Stimulated activated CD4-positive, alpha-beta T cell treated with anti-CD3 and anti-CD28 coated beads, TNF-alpha, amount 100 ng/mL, for 4 hours (primary cell): ENCODE measurements around the gene IRF8.
"Not testable (repeated sequence)": the region's sequence is repeated elsewhere in the genome, so short reads cannot be mapped to it uniquely, and the experiment has no call there.

Source experiments
- DNase-seq, 3 experiments: peaks; one replicate each; pipeline ENCODE4 v3.0.0-alpha.2; 2020; ENCODE audit warnings: low read depth in 3 of 3

The IRF8 gene

DNA sequence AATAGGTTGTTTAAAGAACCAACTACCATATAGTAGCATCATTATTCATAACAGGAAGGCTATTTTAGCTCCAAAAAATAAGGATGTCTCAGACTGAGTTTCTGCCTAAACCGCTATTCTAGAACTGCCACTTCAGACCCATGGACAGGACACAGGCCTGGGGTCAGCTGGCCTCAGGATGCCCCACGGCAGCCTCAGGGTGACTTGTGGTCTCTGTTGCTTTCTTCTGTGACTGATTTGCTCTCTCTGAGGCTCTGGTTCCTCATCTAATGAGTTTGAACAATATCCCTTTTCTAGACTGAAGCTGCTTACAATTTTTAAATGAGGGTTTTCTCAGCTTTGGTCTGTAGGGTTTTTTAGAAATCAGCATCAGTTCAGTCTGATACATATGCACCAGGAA lies 31.8 kb upstream of the IRF8 start:
- DNase-seq: no peak

DNA sequence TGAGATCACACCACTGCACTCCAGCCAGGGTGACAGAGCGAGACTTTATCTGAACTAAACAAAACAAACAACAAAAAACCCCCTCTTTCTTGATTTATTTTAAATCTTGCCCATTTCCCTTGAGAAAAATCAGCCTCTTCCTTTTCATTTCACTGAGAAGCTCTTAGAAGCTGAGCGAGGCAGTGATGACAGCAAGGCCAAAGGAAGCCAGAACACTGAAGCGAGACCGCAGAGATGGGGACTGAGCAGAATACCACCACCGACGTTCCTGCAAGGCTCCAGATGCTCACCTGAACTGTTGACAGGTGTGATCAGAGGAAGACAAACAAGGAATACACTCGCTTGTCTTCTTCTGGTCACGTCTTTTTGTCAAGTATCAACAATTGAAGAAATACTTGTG lies 30.5 kb upstream of the IRF8 start:
- DNase-seq: no peak

DNA sequence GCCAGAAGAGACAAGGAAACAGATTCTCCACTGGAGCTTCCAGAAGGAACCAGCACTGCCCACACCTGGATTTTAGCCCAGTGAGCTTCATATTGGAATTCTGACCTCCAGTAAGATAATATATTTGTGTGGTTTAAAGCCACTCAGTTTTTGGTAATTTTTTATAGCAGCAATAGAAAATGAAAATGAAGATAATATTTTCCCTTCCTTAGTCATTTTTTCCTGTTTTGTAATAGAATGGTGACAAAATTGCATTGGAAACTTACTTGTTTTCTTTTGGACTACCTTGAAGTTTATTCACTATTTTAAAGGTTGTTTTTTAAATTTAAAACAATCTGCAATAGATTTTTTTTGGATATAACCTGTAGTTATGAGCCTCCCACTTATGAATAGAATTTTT lies 29.8 kb upstream of the IRF8 start:
- no peak for DNase-seq

DNA sequence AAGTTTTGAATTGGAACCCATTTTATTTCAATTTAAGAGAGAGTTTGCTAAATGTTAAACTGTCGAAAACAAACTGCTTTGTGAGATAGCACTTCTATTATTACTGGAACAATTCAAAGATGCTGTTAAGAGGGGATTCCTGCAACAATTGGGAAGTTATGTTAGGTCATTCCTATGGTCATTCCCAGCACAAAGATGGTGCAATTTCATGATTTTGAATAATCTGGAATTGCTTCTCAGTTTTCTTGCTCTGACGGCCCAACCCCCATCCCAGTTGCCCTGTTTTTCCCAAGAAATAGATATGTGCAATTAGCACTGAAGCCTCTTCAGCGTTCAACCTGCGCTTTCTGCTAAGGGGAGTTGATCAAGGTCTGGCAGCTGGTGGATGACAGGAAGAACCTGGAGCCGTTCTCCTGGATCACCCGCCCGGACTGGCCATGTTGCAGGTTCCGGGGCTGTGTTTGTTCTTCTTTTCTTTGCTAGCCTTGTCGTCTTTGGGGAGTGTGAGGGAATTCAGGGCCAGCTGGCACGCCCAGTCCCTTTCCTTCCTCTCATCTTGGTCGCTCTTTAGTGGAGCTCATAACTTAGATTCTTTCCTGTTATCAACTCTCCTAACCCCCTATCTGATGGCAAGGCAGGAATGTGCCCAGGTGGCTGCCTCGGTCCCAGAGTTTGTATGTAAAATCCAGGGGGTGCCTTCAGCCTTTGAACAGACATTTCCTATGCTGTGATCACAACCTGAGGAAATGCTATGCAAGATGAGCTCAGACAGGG lies 29.0 kb upstream of the IRF8 start:
- DNase-seq: no peak

DNA sequence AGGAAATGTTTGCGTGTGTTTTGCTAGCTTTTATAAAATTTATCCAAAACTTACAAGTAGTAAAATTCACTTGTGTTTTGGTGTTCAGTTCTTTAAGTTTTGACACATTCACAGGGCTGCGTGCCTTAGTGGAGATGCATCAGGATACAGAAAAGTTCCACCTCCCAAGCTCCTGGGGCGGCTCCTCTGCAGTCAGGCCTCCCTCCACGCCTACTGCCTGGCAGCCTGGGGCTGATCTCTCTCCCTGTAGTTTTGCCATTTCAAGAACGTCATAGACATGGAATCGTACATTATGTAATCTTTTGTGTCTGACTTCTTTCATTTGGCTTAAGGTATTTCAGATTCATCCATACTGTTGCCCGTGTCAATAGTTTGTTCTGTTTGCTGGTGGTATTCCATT lies 27.2 kb upstream of the IRF8 start:
- DNase-seq: no peak

DNA sequence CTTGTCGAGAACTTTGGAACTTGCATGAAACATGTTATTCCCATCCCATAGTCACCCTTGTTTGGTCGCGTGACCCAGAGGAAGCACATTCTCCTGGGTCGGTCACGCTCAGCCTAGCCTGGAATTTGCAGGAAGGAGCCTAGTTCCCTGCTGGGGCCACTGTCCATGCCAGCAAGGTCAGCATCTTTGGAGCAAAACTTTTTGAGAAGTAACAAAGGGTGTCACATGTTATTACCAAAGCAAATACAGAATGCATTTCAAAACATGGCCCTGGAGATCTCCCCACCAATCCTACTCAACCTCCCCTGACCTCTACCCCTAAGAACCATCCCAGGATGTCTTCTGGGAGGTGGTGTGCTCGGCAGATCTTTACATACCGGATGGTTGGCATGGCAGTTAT lies 26.2 kb upstream of the IRF8 start:
- no peak for DNase-seq

DNA sequence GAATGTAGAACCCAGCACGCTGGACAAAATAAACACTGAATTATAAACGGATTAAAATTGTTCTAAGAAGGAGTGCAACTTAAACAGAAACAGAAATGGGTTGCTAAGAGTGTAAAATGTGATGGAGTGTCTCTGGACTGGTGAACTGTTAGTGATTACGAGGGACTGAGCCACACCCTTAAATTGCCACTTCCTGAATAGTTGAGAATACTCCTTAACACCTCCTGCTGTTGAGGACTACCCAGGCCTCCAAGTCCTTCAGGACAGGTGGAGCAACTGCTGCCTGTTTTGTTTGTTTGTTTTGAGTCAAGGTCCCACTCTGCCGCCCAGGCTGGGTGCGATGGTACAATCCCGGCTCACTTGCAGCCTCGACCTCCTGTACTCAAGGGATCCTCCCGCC lies 25.8 kb upstream of the IRF8 start:
- DNase-seq: no peak

DNA sequence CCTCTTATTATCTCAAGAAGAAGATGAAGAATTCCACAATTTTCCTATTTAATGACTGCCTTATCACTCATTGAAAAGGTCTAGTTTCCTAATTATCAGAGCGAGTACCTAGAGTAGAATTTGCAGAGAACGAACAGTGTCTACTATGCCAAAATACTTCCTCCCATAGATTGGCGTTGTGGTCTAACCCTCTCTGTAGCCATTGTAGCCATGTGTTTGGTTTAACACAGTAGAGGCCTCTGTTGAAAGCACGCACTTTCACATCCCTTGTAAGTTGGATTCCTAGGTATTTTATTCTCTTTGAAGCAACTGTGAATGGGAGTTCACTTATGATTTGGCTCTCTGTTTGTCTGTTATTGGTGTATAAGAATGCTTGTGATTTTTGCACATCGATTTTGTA lies 24.9 kb upstream of the IRF8 start:
- DNase-seq: not testable (repeated sequence)

DNA sequence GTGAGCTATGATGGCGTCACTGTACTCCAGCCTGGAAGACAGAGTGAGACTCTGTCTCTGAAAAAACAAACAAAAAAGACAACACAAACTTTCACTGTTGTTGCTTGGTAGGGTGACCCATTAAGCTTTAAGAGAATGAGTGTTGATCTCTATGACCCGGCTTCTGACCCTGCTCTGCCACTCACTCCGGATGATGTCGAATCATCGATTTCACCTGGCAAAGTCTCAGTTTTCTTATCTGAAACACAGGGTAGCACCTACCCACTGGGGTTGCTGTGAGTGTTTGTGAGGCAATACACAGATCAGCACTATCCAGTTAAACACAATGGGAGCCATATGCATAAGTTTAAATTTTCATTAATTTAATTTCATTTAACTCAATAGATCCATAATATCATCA lies 20.6 kb upstream of the IRF8 start:
- DNase-seq: no peak

DNA sequence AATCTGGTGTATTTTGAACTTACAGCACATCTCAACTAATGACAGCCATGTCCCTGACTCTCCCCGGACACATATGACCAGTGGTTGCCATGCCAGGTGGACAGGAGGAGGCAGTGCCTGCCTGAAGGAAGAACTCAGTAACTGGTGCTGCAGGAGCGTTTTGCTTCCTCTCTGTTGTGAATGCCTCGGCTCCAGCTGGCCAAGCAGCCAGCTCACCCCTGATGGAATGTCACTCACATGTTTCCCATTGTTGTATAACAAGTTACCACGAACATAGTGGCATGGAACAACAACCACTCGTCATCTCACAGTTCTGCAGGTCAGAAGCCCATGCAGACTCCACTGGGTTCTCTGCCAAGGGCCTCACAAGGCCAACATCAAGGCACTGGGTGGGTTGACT lies 20.1 kb upstream of the IRF8 start:
- DNase-seq: no peak

DNA sequence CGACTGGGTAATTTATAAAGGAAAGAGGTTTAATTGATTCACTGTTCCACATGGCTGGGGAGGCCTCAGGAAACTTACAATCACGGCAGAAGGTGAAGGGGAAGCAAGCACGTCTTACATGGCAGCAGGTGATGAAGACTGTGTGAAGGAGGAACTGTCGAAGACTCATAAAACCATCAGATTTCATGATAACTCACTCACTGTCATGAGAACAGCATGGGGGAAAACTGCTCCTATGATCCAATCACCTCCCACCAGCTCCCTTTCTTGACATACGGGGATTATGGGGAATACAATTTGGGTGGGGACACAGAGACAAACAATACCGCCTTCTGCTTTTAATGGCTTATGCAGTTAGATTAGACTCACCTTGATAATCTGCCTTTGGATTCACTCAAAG lies 19.4 kb upstream of the IRF8 start:
- DNase-seq: no peak

DNA sequence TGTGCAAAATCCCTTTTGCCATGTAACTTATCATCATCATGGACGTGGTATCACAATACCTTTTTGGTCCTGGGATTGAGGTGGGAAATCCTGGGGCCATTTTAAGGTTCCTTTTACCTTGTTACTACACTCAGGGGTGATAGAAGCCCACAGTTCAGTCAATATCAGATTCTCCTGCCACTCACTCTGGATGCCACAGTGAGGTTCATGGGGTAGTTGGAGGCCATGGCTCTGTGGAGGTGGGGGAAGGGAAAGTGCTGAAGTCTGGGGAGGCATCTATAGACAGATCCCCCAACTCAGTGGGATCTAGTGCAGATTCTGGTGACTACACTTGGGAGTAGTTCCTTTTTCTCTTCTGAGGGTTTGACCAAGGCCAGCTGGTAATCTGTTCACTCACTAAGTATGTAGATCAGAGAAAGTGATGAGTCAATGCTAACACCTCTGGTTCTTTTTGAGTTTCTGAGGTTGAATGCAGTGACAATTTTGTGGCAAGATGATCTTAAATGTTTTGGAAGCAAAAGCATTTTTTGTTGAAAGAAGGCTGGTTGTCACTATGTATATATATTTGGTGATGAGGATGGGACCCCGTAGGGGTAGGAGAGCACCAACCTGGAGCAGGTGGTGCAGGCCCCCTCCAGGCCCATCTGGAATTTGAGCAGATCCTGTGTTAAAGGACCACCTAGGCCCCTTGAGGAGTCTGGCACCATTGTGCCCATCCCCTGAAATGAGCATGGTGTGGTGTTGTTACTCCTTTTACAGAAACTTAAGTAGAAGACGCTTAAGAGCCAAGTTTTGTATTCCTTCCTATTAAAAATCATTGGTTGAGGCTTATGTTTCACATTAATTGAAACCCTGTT lies 18.8 kb upstream of the IRF8 start:
- DNase-seq: no peak

DNA sequence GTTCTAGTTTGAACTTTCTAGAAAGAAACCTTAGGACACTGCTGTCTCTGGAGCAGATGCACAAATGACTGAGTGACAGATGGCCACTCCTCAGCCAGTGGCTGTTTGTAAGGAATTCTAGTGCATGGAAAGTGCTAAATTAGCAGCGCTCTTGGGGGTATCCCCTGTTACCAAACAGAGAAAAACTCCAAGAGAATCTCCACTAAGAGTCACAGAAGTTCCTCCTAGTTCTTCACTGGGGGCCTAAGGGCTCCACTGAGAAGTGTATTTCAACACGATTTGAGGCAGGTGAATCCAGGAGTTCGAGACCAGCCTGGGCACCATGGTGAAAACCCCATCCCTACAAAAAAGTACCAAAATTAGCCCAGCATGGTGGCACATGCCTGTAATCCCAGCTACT lies 18.1 kb upstream of the IRF8 start:
- DNase-seq: no peak

DNA sequence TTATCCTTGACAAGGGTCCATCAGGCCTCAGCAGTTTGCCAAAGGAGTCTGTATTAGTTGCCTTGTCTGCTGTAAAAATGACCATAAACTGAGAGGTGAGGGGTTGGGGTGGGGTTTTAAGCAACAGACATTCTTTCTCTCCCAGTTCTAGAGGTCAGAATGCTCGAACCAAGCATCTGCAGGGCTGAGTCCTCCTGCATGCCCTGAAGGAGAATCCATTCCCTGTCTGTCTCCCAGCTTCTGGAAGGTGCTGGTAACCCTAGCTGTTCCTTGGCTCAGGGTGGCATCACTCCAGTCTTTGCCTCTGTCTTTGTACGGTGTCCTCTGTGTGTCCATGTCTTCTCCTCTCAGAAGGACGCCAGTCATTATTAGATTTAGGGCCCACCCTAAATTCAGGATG lies 17.5 kb upstream of the IRF8 start:
- DNase-seq: no peak

DNA sequence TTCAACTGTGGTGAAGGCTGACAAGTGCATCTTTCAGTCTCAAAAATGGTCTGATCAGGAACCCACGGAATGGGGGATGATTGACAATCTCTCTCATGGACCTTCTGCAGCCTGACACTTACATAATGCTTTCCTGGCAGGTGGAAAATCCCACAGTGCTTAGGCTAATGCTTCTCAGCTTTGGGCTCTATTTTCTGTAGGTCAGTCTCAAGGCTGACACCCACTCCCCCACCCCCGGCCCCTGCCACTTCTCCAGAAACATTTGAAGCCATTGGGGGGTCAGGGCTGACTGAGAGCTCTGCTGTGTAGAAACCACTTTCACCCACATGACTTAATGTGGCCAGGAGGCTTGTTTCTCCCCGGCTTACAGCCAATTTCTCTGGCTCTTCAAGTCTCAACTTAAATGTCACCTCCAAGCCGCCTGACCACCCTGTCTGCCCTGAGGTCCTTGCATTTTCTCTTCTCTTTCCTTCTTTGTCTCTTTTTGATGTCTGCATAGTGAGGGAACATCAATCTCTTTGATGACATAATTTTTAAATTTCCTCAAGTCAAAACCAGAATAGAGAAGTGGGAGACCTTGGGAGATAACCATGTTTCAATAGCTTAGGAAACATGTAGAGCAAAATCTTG lies 16.7 kb upstream of the IRF8 start:
- no peak for DNase-seq

DNA sequence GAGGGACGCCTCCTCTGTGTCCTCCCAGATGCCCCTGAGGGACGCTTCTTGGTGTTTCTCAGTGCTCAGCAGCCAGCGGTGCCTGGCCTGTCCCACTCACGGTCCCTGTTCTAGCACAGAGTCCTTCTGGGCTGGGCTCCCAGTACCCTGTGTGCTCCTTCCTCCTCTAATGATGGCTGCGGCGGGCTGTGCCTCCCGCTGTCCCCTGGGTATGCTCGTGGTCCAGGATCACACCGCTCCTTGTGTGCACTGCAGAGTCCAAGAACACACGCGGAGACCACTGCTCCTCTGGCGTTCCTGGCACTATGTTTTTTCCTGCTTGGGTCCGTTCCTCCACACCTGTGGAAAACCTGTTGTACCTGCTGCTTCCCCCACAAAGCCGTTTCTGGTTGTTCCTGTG lies 15.1 kb upstream of the IRF8 start:
- no peak for DNase-seq

DNA sequence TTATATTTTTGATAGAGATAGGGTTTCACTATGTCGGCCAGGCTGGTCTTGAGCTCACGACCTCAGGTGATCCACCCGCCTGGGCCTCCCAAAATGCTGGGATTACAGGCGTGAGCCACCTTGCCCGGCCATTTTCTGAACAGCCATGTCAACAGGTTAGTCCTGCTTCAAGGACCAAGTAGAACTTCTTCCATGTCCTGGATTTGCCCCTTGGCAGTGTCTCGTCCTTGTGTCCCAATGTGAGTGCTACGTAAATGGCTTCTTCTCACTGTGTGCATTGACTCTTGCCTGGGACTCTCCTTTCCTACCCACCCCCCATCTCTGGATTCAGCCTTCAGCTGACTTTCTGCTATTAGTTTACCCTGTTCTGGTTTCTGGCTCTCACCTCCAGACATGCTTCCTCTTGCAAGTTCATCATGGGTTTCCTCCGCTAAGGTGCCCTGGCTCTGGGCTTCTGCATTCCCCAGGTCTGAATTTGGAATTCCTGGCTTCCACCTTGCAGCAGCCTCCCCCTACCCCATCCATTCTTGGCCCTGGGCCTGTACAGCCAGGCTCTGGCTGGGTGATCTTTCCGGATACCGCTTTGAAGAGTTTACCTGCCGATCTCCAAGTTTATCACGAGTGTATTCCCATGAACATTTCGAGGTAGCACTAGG lies 14.0 kb upstream of the IRF8 start:
- DNase-seq: no peak

DNA sequence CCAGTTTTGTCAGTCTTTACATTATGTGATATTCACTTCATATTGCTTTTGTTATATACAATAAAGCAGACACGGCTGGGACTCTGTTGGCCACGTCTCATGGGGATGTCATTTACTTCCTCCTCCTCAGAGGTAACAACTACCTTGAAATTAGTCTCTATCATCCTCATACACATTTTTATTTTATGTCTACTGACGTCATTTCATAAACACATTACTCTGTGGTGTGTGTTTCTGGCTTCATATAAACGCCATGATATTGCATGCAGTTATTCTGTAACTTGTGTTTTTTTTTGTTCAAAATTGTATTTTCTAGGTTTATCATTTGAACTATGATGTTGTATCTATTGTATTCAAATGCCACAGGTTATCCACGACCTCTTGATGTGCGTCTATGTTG lies 13.4 kb upstream of the IRF8 start:
- no peak for DNase-seq

DNA sequence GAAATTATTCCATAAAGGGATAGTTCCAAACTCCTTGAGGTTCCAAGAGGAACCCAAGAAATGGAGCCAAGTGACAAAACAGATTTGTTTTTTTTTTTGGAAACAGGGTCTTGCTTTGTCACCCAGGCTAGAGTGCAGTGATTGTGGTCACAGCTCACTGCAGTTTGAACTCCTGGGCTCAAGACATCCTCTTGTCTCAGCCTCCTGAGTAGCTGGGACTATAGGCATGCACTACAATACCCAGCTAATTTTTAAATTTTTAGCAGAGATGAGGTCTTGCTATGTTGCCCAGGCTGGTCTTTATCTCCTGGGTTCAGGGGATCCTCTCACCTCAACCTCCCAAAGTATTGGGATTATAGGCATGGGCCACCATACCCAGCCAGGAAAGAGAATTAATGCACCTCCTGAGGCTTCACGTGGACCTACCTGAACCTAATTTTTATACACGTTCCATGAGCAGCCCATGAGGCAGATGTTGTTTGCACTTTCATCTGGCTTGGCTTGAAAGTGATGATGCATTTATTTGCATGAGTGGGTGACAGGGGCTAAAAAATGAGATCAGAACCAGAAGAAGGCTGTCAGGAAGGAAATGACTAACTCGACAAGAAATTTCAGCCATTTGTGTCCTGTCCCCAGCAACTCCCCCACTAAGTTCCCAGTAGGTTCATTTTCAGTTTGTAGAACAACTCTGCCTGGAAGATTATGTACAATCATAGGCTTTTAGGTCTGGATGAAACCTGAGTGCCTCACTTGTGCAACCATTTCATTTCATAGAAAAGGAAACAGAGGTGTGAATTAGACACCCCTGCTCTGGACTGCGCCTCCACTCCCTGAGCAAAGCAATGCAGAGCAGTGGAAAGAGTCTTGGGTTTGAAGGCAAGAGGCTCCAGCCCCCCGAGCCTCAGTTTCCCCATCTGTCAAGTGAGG lies 10.3 kb upstream of the IRF8 start:
- no peak for DNase-seq

DNA sequence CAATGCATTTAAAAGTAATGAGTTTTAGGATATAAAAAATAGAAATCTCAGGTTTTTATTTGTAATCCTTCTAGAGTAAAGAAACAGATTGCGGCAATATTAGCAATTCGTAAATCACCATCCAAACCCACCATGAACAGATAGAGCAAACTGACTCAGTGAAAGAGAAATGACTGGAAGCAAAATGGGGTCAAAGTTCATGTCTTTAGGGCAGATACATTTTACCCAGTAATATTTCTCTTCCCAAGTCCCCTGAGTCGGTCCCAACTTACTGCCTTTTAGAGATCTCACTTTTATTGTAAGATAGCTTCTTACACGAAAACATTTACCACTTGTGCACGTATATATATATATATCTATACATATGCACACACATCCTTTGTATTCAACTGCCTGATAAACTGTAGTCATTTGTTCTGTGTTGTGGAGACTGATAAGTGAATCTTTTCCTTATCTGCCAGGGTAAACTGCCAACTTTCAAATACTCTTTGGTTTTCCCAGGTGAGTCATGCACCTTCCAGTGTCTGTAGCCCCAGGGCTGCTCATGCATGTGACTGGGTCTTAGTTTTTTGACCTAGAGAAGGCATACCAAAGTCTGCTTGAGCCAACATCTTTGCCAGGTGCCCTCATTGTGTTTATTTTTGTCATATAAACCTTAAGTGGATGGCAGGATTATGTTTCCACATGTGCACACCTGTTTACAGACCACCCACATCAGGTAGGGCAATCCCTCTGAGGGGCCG lies 7.8 kb upstream of the IRF8 start:
- DNase-seq: no peak

DNA sequence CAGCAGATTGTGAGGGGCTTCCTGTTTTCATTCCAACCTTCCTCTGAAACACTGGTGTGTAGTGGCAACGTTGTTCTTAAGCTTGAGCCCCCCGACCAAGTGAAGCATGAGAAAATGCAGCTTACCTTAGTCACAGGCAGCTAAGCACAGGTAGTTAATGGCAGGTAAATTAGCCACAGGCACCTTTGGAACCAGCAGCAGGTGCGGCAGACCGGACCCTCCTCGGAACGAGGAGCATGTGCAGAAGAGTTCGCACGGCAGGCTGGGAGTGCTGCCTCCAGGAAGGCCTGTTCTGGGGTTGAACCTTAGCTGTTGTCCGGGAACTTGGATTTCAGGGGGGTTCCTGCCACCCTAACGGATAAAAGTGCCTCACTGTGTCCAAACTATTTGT lies 7.2 kb upstream of the IRF8 start:
- DNase-seq: no peak
